HG02970 (cell line): ENCODE data around the gene PYGM.

Source experiments
- ATAC-seq: cut with Tn5 transposase; IDR thresholded peaks from one replicate; pipeline ENCODE4 v1.9.1; 2021; ENCODE audit warnings: mild to moderate bottlenecking, moderate library complexity, moderate number of reproducible peaks; ENCODE audit not compliant: unreplicated experiment, low FRiP score

Gene PYGM

GRCh38 chr11:64754919-64755662, 4.7 kb downstream of the PYGM start:
- no peak for ATAC-seq

- no peak for ATAC-seq
These were observed 5.5 kb downstream of the PYGM start for GRCh38 chr11:64754124-64754918.

GRCh38 chr11:64753380-64754123, 6.2 kb downstream of the PYGM start:
- no peak for ATAC-seq

DNA sequence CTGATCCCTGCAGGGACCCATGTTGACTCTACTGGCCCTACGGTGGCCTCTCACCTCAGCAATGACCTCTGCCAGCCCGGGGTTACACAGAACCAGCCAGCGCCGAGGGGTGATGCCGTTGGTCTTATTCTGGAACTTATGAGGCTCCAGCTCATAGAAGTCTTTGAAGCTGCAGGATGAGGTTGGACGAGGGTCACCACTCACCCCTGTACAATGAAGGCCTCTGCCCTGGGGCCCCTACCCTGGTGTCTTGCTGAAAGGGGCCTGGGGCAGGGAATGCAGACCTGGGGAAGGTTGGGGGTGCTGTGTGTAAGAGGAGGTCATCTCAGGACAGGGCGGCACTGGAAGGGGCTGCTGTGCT, 6.8 kb downstream of the PYGM start:
- ATAC-seq: no peak

DNA sequence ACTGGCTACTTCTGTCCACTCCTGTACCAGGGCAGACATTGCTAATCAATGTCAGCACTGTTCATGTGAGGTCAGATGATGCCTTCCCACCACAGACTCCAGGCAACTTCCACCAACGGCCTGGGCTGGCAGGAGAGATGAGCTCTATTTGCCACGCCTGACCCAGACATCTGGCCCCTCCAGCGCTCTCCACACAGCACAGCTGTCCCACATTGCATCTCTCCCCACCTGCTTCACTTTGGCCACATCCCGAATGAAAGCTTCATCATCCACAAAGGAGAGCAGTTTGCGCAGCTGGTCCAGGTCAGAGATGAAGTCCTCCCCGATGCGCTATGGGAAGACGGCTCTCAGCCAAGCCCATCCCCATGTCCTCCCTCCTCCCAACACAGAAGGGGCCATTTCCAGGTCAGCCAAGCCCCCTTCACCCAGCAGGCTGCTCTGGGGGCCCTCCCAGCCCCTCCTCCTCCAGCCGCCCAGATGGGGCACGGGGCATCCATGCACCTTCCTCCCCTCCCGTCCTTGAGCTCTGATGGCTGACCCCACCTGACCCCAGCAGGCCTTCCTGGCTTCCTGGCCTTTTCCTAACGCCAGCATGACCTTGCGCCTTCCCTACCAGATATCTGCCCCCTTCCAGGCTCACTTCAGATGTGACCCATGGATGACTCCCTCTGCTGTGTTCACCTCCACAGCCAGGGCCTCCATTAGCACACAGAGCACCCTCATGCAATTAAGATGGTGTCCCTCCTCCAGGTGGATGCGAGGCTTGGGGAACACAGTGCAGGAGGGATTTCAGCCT, 7.4 kb downstream of the PYGM start:
- ATAC-seq: no peak

DNA sequence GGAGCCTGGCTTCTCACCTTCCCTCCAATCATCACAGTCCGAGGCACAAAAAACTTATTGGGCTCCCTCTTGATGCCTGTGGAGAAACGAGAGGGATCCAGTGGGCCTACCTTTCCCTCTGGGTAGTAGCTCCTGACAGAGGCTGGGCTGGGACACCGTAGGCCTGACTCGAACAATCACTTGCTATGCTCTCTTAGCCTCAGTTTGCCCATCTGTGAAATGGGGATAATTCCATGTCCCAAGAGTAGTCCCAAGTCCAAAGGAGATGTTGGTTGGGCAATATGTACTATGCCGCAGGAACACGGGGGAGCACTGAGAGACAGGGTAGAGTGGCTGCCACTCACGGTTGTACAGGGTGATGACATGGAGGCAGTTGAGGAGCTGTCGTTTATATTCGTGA, 8.2 kb downstream of the PYGM start:
- ATAC-seq: no peak

GRCh38 chr11:64751136-64751535, 8.6 kb downstream of the PYGM start:
- no peak for ATAC-seq

DNA sequence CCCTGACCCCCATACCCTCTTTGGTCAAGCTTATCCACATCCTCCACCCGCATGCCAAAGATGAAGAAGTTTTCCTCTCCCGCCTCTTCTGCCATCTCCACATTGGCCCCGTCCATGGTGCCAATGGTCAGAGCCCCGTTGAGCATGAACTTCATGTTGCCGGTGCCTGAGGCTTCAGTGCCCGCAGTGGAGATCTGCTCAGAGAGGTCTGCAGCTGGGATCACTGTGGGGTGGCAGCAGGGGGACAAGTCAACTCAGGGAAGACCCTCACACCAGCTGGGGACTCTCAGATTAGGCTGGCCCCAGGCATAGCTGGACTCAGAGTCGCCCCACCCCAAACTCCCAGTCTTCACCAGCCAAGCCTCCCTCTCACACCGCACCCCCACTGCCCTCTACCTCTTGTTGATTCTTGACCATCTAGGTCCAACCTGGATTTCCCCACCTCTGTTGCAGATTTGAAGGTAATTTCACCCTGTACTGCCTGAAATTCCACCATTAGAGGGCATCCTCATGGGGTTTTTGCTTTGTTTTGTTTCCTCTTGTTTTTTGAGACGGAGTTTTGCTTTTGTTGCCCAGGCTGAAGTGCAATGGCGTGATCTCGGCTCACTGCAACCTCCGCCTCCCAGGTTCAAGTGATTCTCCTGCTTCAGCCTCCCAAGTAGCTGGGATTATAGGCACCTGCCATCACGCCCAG, 9.3 kb downstream of the PYGM start:
- ATAC-seq: no peak

GRCh38 chr11:64747961-64748665, 11.7 kb downstream of the PYGM start:
- ATAC-seq: no peak

DNA sequence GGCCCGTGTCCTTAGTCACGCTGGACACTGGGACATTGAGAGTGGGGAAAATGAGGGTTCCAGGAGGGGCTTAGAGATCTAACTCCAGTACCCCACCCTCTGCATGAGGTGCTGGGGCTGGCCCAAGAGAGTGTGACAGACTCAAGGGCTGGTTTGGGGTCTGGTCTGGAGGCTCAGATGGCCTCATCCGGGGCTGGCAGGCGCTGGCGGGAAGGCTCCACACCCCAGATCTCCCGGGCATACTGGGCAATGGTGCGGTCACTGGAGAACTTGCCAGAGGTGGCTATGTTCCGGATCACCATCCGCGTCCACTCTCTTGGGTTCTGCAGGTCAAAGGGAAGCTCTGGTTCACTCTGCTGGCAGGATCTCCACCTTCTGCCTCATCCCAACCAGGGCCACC, 13.3 kb downstream of the PYGM start:
- no peak for ATAC-seq

DNA sequence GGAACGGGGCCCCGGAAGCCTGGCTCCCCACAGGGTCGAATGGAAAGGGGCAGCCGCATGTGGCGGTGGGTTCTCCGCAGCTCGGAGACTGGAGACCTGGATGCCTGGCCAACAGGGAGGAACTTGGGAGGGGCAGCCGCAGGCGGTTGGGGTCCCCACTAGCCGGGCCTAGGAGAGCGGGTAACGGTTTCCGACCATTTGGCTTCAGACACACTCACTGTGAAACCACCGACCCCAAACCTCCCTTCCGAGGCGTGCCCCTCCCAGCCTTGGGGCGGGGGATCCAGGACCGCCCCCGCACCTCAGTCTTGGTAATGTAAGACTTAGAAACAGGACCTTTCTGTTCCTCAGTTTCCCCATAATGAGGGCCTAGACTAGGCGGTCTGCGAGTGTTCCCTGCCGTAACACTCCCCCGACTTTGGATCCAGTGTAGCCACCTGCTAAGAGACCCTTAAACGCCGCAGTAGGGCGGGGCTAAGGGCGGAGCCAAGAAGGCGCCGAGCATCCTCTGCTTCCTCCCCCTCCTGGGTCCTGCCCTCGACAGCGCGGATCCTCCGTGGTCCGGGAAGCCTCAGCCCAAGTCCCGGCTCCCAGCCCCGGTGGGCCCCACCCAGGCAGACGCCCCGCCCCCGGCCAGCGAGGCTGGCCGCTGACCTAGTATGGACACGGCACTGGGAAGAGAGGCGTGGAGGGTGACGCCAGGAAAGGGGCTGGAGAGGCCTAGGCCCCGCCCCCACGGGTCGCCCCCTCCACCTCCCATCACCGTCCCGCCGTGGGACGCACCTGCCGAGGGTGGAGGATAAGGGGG, 14.0 kb downstream of the PYGM start:
- no peak for ATAC-seq

GRCh38 chr11:64745189-64745520, 14.6 kb downstream of the PYGM start:
- ATAC-seq: no peak

- ATAC-seq: no peak
These were observed 15.1 kb downstream of the PYGM start for GRCh38 chr11:64744544-64745188.

GRCh38 chr11:64743591-64744543, 15.9 kb downstream of the PYGM start, which contains the start of gene RASGRP2:
TSS of gene RASGRP2 (minus strand) at chr11:64744142. CDS start at chr11:64742866, 1,276 bp downstream.
- ATAC-seq: no peak

- no peak for ATAC-seq
These were observed 16.7 kb downstream of the PYGM start for GRCh38 chr11:64742889-64743590.
